Erythroblast (primary cell): Measurements from ENCODE around the gene SULT2A1.

ENCODE experiments used
- GATA1 ChIP-seq: IDR thresholded peaks from 2 replicates; pipeline ENCODE4 v1.6.1; 2011; ENCODE audit warnings: low read depth, mild to moderate bottlenecking, control low read depth, low read length, moderate library complexity
- POLR2A ChIP-seq: IDR thresholded peaks from 2 replicates; pipeline ENCODE4 v1.6.1; 2011; ENCODE audit warnings: mild to moderate bottlenecking, low read length

DNA sequence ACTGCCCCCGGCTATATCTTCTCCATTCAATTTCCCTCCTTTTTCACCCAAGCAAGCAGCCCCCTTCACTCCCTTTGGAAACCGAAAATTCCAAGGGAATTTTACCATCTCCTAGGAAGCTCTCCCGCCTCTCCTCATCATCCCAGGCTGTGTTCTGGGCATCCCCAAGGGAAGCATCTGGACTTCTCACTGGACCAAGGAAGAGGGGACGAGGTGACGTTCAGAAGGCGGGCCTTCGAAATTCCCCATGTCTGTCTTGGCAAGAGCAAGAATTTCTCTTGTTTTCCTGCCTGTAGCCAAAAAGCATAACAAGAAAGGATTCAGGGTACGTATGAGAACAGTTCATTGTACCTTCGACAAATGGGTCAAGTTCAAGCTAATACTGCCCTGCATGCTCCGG lies 20.9 kb downstream of the SULT2A1 start:
- TF ChIP-seq POLR2A, result no peak
- TF ChIP-seq GATA1, result no peak
